HL-60 (cell line): Measurements from ENCODE around the gene JMJD1C.

Source experiments
- DNase-seq, 2 experiments: peaks; one replicate each; pipeline ENCODE4 v3.0.0-alpha.2; 2010 to 2020; ENCODE audit warnings: low read depth in 1 of 2, low spot score in 1 of 2
- H3K27ac ChIP-seq: fragments of 250-450 bp; sonication (Bioruptor Pico); replicated peaks from 2 replicates; pipeline ENCODE4 v1.5.1; 2020; ENCODE audit warnings: mild to moderate bottlenecking, moderate library complexity
- H3K27me3 ChIP-seq: fragments of 250-450 bp; sonication (Bioruptor Pico); 2 replicates; pipeline ENCODE4 v1.5.1; 2021; ENCODE audit warnings: mild to moderate bottlenecking, moderate library complexity; ENCODE audit not compliant: insufficient read depth, poor library complexity, severe bottlenecking
- H3K4me3 ChIP-seq: replicated peaks from 2 replicates; pipeline ENCODE4 v1.5.1; 2011; ENCODE audit warnings: mild to moderate bottlenecking, control low read depth, low read length; ENCODE audit not compliant: insufficient read depth
- CTCF ChIP-seq: IDR thresholded peaks from one replicate; pipeline ENCODE4 v1.5.1; 2011; ENCODE audit warnings: low read length, control low read depth, inconsistent platforms; ENCODE audit not compliant: insufficient read depth
- GABPA ChIP-seq: IDR thresholded peaks from 2 replicates; pipeline ENCODE4 v1.6.1; 2012; ENCODE audit warnings: low read depth
- POLR2AphosphoS5 ChIP-seq: IDR thresholded peaks from 2 replicates; pipeline ENCODE4 v1.6.1; 2012; ENCODE audit warnings: low read depth
- REST ChIP-seq: IDR thresholded peaks from 2 replicates; pipeline ENCODE4 v1.6.1; 2012; ENCODE audit warnings: low read depth; ENCODE audit not compliant: insufficient replicate concordance
- SPI1 ChIP-seq: IDR thresholded peaks from 2 replicates; pipeline ENCODE4 v1.6.1; 2012; ENCODE audit warnings: low read depth, mild to moderate bottlenecking, borderline replicate concordance

Gene JMJD1C

GRCh38 chr10:63505562-63505961, 39.8 kb upstream of the JMJD1C start:
- Histone ChIP-seq H3K27ac (no peak overlapping the region), H3K27me3 (no peaks in the 10 kb centered on the region), H3K4me3 (no peak overlapping the region)
- no peak for DNase-seq
- no peak for TF ChIP-seq REST
- TF ChIP-seq GABPA: no peak
- TF ChIP-seq CTCF: no peak
- TF ChIP-seq SPI1: no peak

GRCh38 chr10:63504145-63504881, 38.5 kb upstream of the JMJD1C start:
- Histone ChIP-seq H3K4me3 (no peak overlapping the region), H3K27ac (no peak overlapping the region), H3K27me3 (no peaks in the 10 kb centered on the region)
- DNase-seq: no peak
- no peak for TF ChIP-seq REST
- no peak for TF ChIP-seq SPI1
- TF ChIP-seq GABPA: no peak
- TF ChIP-seq POLR2AphosphoS5: no peak
- TF ChIP-seq CTCF: no peak

GRCh38 chr10:63503395-63503794, 37.6 kb upstream of the JMJD1C start:
- H3K27me3 ChIP-seq: no peaks in the 10 kb centered on the region
- TF ChIP-seq CTCF (no peak), SPI1 (no peak), POLR2AphosphoS5 (no peak), REST (no peak), GABPA (no peak)
- no peak for DNase-seq
- H3K4me3 ChIP-seq: no peak overlapping the region
- H3K27ac ChIP-seq: no peak overlapping the region
